PC-3 (cell line): ENCODE results near the gene RCE1. TPM values are rescaled to one million over a fixed set of nuclear protein-coding genes. Genes with fewer than 3 reads are reported as not detected.

Experiments
- ATAC-seq: fragments of 200-7000 bp; cut with Tn5 transposase; 2 replicates; pipeline ENCODE4 v1.9.1; 2020; ENCODE audit warnings: mild to moderate bottlenecking, moderate library complexity
- BruUV-seq: library from RNA; stranded (reverse); fragments of 400-500 nt; replicated peaks from 2 replicates; lab custom pipeline; 2021; lab: Mats Ljungman, UMichigan
- CTCF ChIA-PET: fragments of 300-600 bp; sonication (Branson Sonifier 250); formaldehyde crosslinking; loops from one replicate; lab custom pipeline; 2022; ENCODE audit warnings: antibody characterized with exemption; lab: Charles Lee
- POLR2A ChIA-PET: fragments of 300-600 bp; sonication (Branson Sonifier 250); formaldehyde crosslinking; loops from one replicate; lab custom pipeline; 2022; ENCODE audit warnings: antibody characterized with exemption; ENCODE audit not compliant: unreplicated experiment; lab: Charles Lee
- DNase-seq: peaks from one replicate; pipeline ENCODE4 v3.0.0-alpha.2; 2015
- H2AFZ ChIP-seq: fragments of 300-600 bp; sonication (generic); 2 replicates; pipeline ENCODE4 v1.6.0; 2016; ENCODE audit warnings: antibody characterized with exemption, low read length
- H3F3A ChIP-seq: fragments of 300-600 bp; sonication (generic); one replicate; pipeline ENCODE4 v1.6.0; 2017; ENCODE audit warnings: antibody characterized with exemption, low read length, control low read depth, mild to moderate bottlenecking; ENCODE audit not compliant: unreplicated experiment
- H3K27ac ChIP-seq: fragments of 300-600 bp; sonication (generic); 2 replicates; pipeline ENCODE4 v1.5.1; 2016; ENCODE audit warnings: mild to moderate bottlenecking, low read length
- H3K27me3 ChIP-seq: fragments of 300-600 bp; sonication (generic); 2 replicates; pipeline ENCODE4 v1.6.1; 2016; ENCODE audit warnings: low read length, mixed read lengths
- H3K36me3 ChIP-seq: fragments of 300-600 bp; sonication (generic); 2 replicates; pipeline ENCODE4 v1.6.1; 2016; ENCODE audit warnings: low read depth, mixed run types, low read length, mixed read lengths
- H3K4me1 ChIP-seq: fragments of 300-600 bp; sonication (generic); 2 replicates; pipeline ENCODE4 v1.5.1; 2016; ENCODE audit warnings: low read length; ENCODE audit not compliant: insufficient read depth
- H3K4me2 ChIP-seq: fragments of 300-600 bp; sonication (generic); 2 replicates; pipeline ENCODE4 v1.6.0; 2016; ENCODE audit warnings: low read length
- H3K4me3 ChIP-seq: fragments of 300-600 bp; sonication (generic); 2 replicates; pipeline ENCODE4 v1.5.1; 2016; ENCODE audit warnings: mild to moderate bottlenecking, low read length, mixed read lengths
- H3K79me2 ChIP-seq: fragments of 300-600 bp; sonication (generic); 2 replicates; pipeline ENCODE4 v1.6.1; 2017; ENCODE audit warnings: low read length, mixed read lengths
- H3K9ac ChIP-seq: fragments of 300-600 bp; sonication (generic); 2 replicates; pipeline ENCODE4 v1.6.0; 2016; ENCODE audit warnings: mild to moderate bottlenecking, low read length
- H3K9me2 ChIP-seq: fragments of 300-600 bp; sonication (generic); replicated peaks from 2 replicates; pipeline ENCODE4 v1.6.1; 2016; ENCODE audit warnings: mixed run types, low read length, mixed read lengths
- H3K9me3 ChIP-seq: fragments of 300-600 bp; sonication (generic); 2 replicates; pipeline ENCODE4 v1.6.1; 2016; ENCODE audit warnings: low read length, mixed read lengths
- H4K20me1 ChIP-seq: fragments of 300-600 bp; sonication (generic); 2 replicates; pipeline ENCODE4 v1.6.1; 2016; ENCODE audit warnings: low read length, mixed read lengths
- CTCF ChIP-seq: fragments of 300-600 bp; sonication (generic); conservative IDR thresholded peaks from 2 replicates; pipeline ENCODE4 v1.5.1; 2017; ENCODE audit warnings: antibody characterized with exemption, low read depth, mild to moderate bottlenecking, low read length
- EZH2 ChIP-seq: fragments of 300-600 bp; sonication (generic); IDR thresholded peaks from one replicate; pipeline ENCODE4 v1.6.1; 2017; ENCODE audit warnings: antibody characterized with exemption, mild to moderate bottlenecking, low read length; ENCODE audit not compliant: unreplicated experiment
- EZH2phosphoT487 ChIP-seq: fragments of 300-600 bp; sonication (generic); IDR thresholded peaks from 2 replicates; pipeline ENCODE4 v1.6.1; 2018; ENCODE audit warnings: mild to moderate bottlenecking, antibody characterized with exemption, low read length, borderline replicate concordance
- intact Hi-C: fragments of 100-400 bp; cut with micrococcal nuclease; formaldehyde crosslinking; loops from 2 replicates; pipeline ENCODE4 v1.9.0; 2023
- total RNA-seq: library from RNA; depleted of rRNA; stranded (reverse); fragments of >200 nt; gene quantifications from 2 replicates; pipeline ENCODE4 v1.2.3, GENCODE V29; 2014

RCE1 gene
- total RNA-seq, 1 experiment from 2014 or later = 70.4 TPM

DNA sequence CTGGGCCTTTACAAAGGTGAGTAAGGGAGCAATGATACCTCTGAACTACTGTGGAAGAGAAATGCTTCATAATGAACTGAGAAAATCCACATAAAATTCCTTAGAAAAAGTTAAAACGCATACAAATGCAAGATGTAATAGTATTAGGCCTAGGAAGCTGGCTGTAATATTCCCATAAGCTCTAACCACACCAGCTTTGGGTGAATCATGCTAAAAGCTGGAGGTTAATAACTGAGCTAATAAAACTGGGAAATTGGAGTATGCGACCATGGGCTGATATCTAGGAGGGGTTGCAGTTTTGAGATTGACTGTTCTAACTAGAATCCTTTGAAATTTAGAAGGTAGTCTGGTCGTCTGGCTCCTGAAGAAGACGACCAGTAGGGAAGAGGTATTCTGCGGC lies 28.6 kb upstream of the RCE1 start:
- Histone ChIP-seq H3F3A (peaks cover 7% of the 10 kb centered on the region), H4K20me1 (no peaks in the 10 kb centered on the region), H3K9me3 (no peaks in the 10 kb centered on the region), H3K27ac (peak overlapping the region; percentile 87), H2AFZ (no peak overlapping the region), H3K27me3 (no peaks in the 10 kb centered on the region), H3K4me1 (peaks cover 35% of the 10 kb centered on the region), H3K4me3 (peak overlapping the region; percentile 31; the same call in 1 of the 2 replicates), H3K4me2 (peak overlapping the region; percentile 72), H3K9me2 (no peaks in the 10 kb centered on the region), H3K36me3 (no peaks in the 10 kb centered on the region), H3K9ac (peak overlapping the region; percentile 49), H3K79me2 (no peaks in the 10 kb centered on the region)
- TF ChIP-seq EZH2phosphoT487 = no peak
- no peak for TF ChIP-seq CTCF
- no peak for TF ChIP-seq EZH2
- peak; percentile 52 for ATAC-seq
- intact Hi-C loops = loop anchor here (1.0 to 5.0 kb wide), 4 partner anchors 20 to 120 kb away; a partner anchor contains a TSS
- CTCF ChIA-PET = interaction anchor here (0.9 kb wide), 1 partner anchor 20 kb away, joined by 5 read pairs; no protein-coding TSS in a partner anchor
- POLR2A ChIA-PET = interaction anchor here (0.6 to 0.9 kb wide), 2 partner anchors 15 to 85 kb away, joined by 3 to 5 read pairs; no protein-coding TSS in a partner anchor
- no TSS peak for BruUV-seq
- peak; percentile 63 for DNase-seq

GRCh38 chr11:66815646-66816045 lies 27.6 kb upstream of the RCE1 start:
- H4K20me1 ChIP-seq = no peaks in the 10 kb centered on the region
- DNase-seq (peak; percentile 93), ATAC-seq (peak; percentile 91)
- peak overlapping the region; percentile 50 for H3K9ac ChIP-seq
- peak overlapping the region; percentile 46 for H2AFZ ChIP-seq
- H3K4me3 ChIP-seq = peak overlapping the region; percentile 40; the same call in 1 of the 2 replicates
- peak overlapping the region; percentile 72 for H3K4me2 ChIP-seq
- no peak for TF ChIP-seq EZH2phosphoT487
- no peak for TF ChIP-seq CTCF
- TF ChIP-seq EZH2 = no peak
- no peaks in the 10 kb centered on the region for H3K36me3 ChIP-seq
- H3K9me2 ChIP-seq = no peaks in the 10 kb centered on the region
- peaks cover 7% of the 10 kb centered on the region for H3F3A ChIP-seq
- no TSS peak for BruUV-seq
- intact Hi-C loops = loop anchor here (1.0 to 5.0 kb wide), 4 partner anchors 19 to 121 kb away; a partner anchor contains a TSS
- peaks cover 35% of the 10 kb centered on the region for H3K4me1 ChIP-seq
- no peaks in the 10 kb centered on the region for H3K27me3 ChIP-seq
- ChIA-PET POLR2A (interaction anchor here (0.5 to 1.0 kb wide), 2 partner anchors 26 to 349 kb away, joined by 3 to 19 read pairs; no protein-coding TSS in a partner anchor), CTCF (no interaction called here)
- H3K9me3 ChIP-seq = no peaks in the 10 kb centered on the region
- H3K27ac ChIP-seq = peak overlapping the region; percentile 87
- H3K79me2 ChIP-seq = no peaks in the 10 kb centered on the region

DNA sequence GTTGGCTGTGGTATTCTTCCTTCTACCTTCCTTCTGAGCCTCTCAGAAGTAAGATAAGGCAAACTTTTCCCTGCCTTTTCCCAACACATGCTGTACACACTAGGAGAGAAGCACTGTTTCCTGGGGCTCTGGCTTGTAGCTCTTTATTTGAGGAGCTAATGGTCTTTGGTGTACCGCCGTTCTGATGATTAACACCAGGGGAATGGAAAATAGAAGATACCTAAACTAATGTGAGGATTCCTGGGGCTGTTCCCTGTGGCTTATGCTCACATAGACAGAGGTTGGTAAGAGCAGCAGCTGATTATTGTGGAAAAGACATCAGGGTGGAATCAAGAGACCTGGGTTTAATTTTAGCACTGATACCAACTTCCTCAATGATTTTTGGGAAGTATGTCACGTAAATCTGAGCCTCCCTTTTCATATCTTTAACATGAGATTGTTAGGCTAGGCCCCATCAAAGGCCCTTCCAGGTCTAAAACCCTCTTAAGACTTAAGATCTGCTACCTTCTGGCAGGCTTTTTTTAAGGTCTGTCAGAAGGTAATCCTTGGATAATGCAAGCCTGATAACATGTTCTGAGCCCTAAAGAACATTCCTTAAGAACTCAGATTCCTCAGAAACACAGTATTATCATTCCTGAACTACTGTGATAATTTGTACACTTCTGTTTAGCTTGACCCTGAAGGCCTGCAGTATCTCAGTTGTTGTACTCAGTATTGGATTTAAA lies 24.8 kb upstream of the RCE1 start:
- CTCF ChIA-PET = no interaction called here

More for the DNA sequence above, 24.8 kb upstream of the RCE1 start:
- Histone ChIP-seq H2AFZ (no peak overlapping the region), H3K9ac (no peak overlapping the region), H3K27ac (no peak overlapping the region), H3K9me3 (no peaks in the 10 kb centered on the region), H3K4me2 (no peak overlapping the region), H4K20me1 (no peaks in the 10 kb centered on the region), H3K36me3 (no peaks in the 10 kb centered on the region; the same call in 1 of the 2 replicates), H3F3A (peaks cover 7% of the 10 kb centered on the region), H3K4me3 (no peak overlapping the region), H3K79me2 (no peaks in the 10 kb centered on the region), H3K27me3 (no peaks in the 10 kb centered on the region), H3K9me2 (no peaks in the 10 kb centered on the region), H3K4me1 (peaks cover 35% of the 10 kb centered on the region)
- ATAC-seq (no peak), DNase-seq (no peak)
- BruUV-seq = no TSS peak
- POLR2A ChIA-PET = interaction anchor here (0.5 to 0.6 kb wide), 2 partner anchors 91 to 832 kb away, joined by 3 to 4 read pairs; no protein-coding TSS in a partner anchor
- TF ChIP-seq CTCF (no peak), EZH2phosphoT487 (no peak), EZH2 (no peak)
- intact Hi-C loops = loop anchor here (5.0 kb wide), 1 partner anchor 76 kb away; a partner anchor contains a TSS
